ENCODE measurements around the gene ALDH1A1.
"Not testable (repeated sequence)": the region's sequence is repeated elsewhere in the genome, so short reads cannot be mapped to it uniquely, and the experiment has no call there.

ALDH1A1 gene

DNA sequence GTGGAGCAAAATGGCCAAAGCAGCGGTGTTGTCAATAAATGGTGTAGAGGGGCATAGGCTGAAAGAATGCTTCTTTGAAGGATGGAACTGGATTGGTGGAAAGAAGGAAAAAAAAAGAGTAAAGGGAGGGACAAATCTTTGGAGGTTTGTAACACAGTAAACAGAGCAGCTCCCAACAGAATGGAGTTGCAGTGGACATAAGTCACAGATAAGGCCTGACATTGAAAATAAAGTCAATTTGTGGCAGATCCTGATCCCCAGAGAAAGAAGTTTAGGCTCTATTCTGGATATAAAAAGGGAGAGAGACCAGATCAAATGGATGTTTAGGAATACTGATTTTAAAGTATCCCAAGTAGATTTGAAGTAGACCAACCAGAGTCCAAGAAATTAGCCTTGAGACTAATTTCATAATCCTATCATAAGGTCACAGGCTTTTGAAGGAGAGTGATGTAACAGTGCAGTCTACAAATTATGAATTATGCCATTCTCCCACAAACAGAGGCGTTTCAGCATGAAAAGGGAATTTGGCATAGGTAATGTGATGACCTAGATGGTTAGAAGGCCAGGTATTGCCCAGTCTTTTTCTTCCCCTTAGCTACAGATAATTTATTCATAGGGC lies 8.9 kb downstream of the ALDH1A1 start:
- no peak for DNase-seq (ENCODE audit: low spot score)

DNA sequence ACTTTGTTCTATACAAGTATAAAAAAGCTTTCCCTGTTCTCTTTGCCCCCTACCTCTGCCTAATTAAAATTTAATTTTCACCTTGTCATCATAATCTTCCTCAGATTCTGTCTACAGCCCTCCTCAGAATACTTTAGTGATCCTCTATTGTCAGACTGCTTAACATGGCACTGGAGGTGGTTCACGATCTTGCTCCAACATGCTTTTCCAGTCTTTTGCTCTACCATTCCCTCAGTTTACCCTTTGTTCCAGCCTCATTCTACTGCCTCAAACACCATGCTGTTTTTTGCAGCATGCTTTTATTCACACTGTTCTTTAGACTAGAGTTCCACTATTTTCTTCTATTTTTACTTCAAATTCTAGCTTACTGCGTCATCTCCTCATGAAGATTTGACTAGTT lies 10.4 kb downstream of the ALDH1A1 start:
- no peak for DNase-seq (ENCODE audit: low spot score)

DNA sequence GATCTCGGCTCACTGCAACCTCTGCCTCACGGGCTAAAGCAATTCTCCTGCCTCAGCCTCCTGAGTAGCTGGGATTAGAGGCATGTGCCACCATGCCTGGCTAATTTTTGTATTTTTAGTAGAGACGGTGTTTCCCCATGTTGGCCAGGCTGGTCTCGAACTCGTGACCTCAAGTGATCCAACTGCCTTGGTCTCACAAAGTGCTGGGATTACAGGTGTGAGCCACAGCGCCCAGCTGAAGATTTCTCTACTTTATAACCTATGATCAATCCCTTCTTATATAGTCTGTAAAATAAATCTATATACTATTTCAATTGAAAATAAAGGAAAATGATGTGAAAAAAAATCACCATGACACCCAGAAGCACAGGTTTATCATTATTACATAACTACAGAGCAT lies 13.3 kb downstream of the ALDH1A1 start:
- DNase-seq (ENCODE audit: low spot score): not testable (repeated sequence)

DNA sequence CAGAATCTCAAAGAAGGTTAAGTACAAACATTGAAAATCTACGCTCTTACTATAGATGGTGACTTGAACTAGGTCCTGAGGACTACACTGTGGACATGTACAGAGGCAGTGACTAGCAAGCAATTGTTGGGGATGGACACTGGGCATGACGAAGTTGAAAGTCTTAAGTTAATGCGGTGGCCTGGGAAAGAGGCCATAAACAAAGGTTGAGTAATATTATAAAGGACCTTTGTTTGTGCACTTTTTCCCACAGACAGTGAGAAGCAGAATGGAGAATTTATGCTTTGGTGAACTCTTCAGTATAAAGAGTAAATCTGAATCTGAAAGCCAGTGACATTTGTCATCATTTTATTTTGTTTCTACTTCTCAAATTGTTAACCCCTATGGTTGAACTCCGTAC lies 15.3 kb downstream of the ALDH1A1 start:
- no peak for DNase-seq (ENCODE audit: low spot score)

DNA sequence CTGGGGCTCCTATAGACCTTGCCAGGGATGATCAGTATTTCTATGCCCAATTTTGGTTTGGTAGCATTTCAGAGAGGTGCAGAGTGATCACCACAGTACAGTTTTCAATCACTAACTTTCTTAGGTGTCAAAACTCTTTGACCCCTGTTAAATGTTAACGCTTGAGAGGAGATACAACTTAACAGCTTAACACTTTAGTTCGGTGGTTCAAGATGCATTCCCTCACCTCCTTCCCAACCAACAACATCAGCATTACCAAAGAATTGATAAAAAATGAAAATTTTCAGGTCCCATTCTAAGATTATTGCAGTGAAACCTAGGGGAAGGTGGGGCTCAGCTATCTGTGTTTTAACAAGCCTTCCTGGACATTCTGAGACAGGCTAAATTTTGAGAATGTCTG lies 16.2 kb downstream of the ALDH1A1 start:
- DNase-seq (ENCODE audit: low spot score): no peak

DNA sequence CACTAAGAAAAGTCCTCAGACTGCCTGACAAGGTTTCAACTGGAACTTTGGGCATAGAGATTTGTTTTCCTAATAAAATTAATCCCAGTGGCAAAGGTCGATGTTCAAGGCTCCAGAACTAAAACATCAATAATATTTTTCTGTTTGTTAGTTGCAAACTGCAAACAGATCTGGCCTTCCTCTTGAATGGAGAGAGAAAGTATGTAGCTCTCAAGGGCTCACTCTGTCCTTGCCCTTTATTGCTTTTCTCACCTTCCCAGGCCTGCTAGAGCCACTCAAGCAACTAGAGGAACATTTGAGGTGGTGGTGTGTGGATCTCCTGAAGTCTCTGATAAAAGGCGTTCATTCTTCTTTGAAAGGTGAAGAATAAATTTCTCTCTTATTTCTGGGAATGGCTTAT lies 16.6 kb downstream of the ALDH1A1 start:
- DNase-seq (ENCODE audit: low spot score): no peak

DNA sequence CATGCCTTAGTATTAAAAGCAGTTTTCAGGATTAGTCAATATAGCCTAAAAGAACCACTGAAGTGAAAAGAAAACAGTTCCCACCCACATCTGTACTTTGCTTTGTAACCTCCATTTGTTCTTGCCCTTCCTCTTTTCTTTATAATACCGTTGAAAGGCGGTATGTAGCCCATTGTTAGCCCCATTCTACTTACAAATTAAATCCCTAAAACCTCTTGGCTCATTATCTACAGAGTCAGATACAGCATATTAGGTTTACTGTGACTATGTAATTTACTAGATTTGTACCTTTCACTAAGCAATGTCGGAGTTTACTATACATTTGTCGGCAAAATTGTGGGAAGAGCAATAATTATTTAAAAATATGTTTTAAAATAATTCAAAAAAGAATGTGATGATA lies 17.3 kb downstream of the ALDH1A1 start:
- DNase-seq (ENCODE audit: low spot score): no peak

DNA sequence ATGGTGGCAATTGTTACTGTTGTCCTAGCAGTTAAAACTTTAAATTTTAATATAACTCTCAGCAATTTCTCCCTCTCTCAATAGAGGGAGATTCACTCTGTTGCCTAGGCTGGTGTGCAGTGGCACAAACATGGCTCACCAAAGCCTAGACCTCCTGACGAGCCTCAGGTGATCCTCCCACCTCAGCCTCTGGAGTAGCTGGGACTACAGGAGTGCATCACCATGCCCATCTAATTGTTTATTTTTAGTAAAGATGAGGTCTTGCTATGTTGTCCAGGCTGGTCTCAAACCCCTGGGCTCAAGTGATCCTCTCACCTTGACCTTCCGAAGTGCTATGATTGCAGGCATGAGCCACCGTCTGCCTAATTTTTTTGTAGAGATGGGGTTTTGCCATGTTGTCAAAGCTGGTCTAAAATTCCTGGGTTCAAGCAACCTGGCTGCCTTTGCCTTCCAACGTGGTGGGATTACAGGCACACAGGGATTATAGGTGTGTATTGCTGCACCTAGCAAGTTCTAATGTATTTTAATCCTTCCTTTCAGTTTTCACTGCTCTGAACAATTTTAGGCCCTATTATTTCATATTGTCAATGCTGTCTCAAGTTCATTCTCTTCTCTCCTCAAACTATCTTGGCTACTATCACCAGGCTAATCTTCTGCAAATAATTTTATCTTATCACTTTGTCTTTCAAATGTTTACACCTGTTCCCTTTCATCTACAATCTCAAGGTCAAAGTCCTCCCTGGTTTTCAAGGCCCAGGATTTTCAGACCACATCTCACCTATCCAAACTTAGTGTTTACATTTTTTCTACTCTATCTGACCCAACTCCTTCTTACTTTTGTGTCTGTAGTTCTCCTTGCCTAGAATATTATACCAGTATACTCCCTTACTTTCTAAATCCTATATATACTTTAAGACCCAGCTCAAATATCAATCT lies 18.9 kb downstream of the ALDH1A1 start:
- no peak for DNase-seq (ENCODE audit: low spot score)

DNA sequence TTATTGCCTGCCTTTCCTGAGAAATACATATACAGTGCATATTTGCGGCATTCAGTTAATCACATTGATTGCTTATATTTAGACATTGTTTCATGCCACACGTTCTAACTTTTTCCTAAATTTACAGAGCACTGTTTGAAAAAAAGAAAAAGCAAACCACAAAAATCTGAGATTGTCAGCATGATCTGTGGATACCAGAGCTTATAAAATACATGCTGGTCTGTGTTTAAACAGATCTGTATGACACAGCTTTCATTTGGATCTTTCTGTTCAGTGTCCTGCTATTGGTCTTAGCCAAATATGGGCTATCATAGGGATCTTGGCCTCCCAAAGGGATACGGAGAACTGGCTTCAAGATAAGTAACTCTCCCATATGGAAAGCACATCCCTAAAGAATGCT lies 20.2 kb downstream of the ALDH1A1 start:
- DNase-seq (ENCODE audit: low spot score): no peak

DNA sequence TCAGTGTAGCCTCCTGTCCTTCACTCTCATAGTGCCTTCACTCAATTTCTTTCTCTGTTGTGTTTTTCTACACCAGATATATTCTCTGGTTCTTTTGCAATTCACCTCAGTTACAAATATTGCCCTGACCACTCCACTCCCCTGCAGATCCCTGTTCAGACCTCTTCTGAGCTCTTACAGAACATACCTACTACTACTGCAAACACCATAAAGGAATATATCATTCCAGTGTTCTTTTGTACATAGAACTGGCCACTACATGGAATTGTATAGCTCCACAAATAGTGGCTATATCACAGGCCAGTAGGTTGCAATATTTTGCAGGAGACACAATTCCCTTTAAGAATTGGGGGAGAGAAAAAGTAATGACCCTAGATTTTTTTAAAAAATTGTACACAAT lies 21.0 kb downstream of the ALDH1A1 start:
- no peak for DNase-seq (ENCODE audit: low spot score)

DNA sequence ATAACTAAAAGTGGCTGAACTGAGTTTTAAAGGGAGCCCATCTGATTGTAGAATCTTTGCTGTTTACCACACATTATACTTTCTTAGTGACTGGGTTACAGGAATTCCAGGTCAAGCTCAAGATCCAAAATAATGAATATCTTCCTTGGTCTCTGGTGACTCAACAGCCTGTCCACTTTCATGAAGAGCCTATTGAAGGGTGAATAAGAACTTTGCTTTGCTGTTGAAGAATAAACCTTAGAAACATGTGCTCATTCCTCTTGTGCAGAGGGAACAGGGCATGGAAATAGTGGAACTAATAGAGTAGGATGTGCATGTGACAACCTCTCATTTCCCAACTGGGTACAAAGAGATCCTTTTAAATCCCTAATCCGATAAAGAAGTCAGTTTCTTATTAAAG lies 21.4 kb downstream of the ALDH1A1 start:
- DNase-seq (ENCODE audit: low spot score): no peak

DNA sequence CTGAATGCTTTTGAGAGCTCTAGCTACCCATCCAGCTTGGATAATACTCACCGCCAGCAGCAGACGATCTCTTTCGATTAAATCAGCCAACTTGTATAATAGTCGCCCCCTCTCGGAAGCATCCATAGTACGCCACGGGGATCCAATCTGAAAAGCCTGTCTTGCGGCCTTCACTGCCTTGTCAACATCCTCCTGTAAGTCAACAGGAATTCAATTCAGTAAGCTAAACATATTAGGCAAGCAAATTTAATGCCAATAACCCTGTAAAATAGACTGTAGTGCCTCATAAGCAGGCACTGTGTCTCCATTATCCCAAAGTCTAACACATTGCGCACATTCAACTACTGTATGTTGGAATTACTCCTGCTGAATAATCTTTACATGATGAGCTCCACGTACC lies 22.0 kb downstream of the ALDH1A1 start:
- no peak for DNase-seq (ENCODE audit: low spot score)

DNA sequence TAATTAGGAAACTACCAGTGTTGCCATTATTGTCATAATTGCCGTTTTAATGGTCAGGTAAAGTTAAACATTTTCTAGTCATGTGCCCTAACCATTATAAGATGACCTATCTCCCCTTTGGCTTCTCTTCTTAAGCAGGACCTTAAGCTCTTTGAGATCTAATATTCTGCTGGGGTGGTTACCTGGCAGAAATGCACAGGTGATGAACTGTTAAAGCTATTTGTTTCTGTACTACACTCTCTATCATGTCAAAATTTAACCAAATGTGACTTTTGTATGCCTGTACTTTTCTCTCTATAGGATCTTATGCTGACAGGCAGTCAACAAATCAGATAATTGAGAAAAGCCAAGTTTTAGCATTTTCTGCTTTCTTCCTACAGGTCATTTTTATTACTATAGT lies 23.3 kb downstream of the ALDH1A1 start:
- no peak for DNase-seq (ENCODE audit: low spot score)

DNA sequence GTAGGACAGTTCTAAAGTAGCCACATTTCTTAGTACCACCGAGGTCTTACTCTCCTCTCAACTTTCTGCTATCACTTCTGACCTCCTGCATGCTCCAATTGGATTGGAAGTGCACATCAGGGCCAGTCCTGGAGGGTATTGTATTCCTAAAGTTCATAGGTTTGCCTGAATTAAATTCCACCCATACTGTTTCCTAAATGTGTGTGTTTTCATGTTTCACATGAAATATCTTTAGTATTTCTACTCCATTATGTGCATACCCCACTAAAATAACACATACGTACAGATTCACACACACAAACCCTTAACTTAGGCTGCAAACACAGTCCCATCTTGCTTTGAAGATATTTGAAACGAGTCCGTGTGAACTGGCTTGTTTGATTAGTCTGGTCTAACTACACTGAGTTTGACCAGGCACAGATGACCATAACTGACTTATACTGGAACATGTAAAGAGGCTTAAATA lies 24.8 kb downstream of the ALDH1A1 start:
- no peak for DNase-seq (ENCODE audit: low spot score)

DNA sequence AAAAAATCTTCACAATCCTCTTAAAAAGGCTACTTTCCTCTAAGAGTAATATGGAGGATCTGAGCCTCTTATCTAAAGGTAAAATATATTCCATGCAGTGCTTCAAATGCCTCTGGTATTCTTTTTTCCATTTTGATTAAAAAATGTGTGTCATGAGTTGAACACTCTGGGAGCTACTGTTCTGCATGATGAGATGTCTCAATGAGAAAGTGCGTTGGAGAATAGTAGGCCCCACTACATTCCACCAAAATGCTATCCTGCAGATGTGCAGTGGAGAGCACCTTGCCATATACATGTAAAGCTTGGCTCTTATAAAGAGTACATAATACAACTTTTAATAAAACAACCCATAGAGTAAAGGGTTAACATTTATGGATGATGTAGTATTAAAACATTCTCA lies 26.3 kb downstream of the ALDH1A1 start:
- DNase-seq (ENCODE audit: low spot score): no peak

DNA sequence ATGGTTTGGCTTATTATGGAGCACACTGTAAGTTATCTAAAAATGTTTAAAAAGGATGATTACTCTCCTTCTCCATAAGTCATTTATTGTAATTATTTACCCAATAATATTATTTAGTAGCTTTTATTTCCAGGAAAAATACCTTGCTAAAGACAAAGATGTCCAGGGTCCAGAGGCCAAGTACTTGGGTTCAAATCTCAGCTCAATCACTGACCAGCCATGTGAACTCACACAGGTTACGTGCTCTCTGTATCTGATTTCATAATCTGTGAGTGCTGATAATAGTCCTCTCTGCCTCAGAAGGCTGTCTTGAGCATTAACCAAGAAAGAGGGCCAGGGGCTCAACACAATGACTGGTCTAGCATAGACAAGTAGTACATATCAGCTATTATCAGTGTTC lies 27.0 kb downstream of the ALDH1A1 start:
- DNase-seq (ENCODE audit: low spot score): no peak

DNA sequence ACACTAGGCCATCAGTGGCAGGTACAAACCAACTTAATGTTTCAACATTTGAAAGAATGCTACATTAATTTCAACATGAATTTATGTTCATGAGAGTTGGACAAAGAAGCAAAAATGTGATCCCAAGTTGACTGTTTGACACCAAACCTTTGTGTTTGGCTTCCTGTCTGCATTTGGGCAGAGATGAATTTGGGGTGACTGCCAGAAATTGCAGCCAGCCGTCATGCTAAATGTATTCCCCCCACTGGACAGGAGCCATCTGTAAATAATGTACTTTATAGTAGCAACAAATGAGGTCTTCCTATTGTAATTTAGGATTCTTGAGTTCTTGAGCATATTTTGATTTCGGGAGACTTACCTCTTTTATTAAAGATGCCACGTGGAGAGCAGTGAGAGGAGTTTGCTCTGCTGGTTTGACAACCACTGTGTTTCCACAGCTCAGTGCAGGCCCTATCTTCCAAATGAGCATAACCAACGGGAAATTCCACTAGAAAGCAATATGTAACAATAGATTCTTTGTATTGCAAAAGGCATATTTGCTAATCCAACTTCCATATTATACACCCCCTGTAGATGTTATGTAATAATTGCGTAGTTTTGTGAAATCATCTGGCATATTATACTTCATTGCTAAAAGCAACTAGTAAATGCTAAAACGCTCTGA lies 27.6 kb downstream of the ALDH1A1 start:
- DNase-seq (ENCODE audit: low spot score): no peak

DNA sequence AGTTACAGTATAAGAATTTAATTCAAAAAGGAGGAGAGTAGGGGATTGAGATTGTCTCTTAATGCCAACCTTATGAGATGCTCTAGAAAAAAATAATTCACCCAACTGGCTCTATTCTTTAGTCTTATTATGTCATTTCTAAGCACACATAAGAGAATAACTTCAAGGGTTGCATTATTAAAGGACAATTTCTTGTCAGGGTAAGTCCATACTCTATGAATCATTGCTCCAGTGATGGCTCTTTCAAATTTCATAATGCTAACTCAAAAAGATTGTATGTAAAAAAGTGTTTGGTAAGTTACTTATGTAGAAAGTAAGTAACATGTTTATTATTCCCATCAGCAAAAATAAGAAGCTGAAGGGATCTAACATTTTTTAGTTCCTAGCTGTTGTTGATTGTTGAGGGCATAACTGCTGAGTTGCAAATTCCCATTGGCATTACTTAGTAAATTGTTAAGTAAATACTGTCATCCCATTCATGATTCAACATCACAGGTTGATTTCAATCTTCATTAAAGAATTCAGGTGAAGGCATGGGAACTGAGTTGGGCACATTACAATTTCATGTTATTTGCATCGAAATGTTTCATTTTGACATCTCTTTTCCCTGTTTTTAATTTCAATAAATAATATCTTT lies 28.6 kb downstream of the ALDH1A1 start:
- no peak for DNase-seq (ENCODE audit: low spot score)

DNA sequence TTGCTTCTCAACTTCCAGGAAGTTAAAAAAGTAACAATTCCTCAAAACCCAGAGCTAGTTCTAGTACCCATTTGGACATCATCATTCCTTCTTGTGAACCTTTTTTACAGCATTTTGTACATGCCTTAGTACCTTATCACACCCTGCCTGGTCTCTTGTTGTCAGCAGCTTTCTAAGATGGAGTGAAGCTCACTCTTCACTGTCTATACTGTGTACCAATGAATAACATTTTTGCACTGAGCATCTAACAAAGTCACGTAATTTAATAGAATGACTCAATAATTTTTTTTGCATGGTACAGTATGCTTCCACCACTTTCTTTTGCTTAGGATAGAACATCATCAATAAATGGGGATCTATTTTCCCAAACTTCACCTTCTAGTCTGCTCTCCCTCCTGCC lies 29.8 kb downstream of the ALDH1A1 start:
- no peak for DNase-seq (ENCODE audit: low spot score)

DNA sequence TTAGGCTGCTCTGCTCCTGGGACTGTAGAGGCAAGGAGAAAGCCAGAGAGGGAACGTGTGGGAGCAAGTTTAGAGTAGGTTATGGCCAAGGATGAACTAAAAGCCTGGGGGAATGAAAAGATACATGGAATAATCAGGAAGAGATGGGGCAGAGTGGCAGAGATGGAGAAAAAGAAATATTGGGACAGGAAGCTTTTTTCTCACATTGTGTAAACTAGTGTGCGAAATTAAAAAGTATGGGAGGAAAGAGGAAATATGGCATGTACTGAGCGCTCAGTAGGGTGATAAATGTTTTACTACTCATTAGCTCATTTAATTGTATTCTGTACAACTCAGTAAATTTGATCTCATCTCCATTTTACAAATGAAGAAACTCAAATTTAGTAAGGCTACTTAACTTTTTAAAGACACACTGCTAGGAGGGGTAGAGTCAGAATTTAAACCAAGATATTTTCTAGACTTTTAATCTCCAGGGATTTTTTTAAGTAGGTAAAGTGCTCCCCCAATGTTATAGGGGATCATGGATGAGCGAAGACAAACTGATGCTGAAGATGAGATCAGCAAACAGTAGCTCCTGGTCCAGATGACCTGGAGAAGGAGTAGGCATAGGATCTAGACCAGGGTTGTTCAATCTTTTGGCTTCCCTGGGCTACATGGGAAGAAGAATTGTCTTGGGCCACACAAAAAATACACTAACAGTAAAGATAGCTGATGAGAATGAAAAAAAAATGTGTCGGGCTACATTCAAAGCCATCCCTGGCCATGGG lies 30.8 kb downstream of the ALDH1A1 start:
- no peak for DNase-seq (ENCODE audit: low spot score)

DNA sequence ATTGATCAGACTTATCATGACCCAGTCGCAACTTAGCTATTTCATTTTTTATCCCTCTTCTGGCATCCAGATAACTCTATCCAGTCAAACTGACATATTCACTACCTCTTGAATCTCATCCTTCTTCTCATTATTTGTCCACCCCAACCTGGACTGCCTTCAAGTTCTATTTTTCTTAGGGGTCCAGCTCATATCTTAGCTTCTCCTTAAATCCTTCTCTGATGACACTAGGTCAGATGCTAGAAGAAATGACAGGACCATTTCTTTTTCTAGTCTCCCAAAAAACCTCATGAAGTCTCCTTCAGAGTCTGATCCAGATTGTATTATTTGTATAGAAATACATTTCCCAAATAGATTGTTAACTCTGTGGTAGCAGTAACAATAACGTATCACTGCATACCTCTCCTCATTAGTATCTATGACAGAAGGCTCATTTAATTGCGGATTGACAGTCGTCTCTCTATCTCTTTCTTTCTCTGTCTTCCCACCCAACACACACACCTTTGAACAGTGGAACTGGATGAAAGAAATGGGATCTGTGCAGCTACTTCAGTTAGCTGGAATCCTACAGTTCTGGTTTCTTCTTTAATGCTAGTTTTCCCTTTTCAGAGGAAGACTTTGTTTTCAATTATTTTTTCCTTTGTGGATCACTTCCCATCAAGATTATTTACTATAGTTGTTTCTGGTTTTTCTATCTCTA lies 33.5 kb downstream of the ALDH1A1 start:
- DNase-seq (ENCODE audit: low spot score): no peak

Data from SW480 (cell line).